ENCODE results near the gene PTPRZ1.

Gene PTPRZ1

DNA sequence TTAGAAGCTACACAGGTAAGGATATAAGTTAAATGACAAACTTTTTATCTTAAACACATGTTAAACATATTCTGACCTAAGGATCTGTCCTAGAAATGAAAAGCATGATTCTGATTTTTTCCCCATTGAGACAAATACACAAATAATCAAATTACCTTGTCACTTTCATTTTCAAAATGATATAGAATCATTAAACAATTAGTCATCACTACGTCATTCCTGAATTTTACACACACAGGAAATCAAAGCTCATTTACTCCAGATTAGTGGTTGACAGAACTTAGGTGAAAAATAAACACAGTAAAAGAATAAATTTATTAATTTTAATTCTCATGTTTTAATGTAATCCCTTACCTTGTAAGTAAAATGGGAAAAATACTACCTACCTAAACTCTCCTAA, 182.1 kb downstream of the PTPRZ1 start:
- no peak for DNase-seq (ENCODE audit: low read depth in 3 of 3)

- DNase-seq (ENCODE audit: low read depth in 3 of 3): no peak
Observed at GRCh38 chr7:122056977-122057376, 184.0 kb downstream of the PTPRZ1 start.

DNA sequence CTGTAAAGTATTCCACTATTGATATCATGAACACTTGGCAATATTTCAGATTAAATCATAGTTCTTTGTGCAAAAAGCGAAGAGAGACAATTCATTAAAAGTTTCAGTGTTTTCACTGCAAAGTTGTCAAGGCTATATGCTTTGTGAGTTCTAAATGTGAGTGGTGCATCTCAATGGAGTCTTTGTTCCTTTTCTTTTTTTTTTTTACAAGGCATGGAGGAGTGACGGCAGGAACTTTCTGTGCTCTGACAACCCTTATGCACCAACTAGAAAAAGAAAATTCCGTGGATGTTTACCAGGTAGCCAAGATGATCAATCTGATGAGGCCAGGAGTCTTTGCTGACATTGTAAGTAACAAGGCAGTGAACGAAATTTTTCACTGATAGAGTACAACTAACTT, 186.6 kb downstream of the PTPRZ1 start:
- DNase-seq (ENCODE audit: low read depth in 3 of 3): no peak

DNA sequence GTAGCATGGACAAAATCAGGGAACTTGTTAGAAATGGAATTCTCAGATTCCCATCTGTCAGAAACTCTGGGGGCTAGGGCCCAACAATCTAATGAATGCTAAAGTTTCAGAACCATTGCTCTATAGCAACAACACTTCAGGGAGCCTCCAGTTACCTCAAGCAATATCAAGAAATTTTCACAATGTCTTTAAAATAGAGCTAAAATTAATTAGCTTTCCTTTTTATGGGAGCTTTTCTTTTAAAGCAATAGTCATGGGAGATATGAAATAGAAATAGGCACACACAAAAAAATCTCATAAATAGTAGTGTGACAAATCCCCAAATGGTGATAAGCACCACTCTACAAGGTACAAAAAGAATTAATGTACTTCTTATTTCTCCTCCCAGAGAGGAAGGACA, 190.2 kb downstream of the PTPRZ1 start:
- DNase-seq (ENCODE audit: low read depth in 3 of 3): no peak

- no peak for DNase-seq (ENCODE audit: low read depth in 3 of 3)
Observed at GRCh38 chr7:122064971-122065370, 192.0 kb downstream of the PTPRZ1 start.

DNA sequence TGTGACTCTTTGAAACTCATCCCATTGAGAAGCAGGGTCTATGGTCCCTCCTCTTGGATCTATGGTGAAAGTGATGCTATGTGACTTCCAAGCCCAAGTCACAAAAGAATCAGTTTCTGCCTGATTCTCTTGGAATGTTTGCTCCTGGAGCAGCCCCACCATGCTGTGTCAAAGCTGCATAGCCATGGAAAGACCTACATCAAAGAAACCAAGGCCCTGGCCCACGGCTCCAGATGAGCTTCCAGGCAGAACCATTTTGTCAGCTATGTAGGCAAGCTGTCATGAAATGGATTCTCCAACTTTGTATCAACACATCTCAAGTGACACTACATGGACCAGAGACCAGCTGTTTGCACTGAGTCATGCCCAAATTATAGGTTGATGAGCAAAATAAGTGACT, 194.1 kb downstream of the PTPRZ1 start:
- DNase-seq (ENCODE audit: low read depth in 3 of 3): no peak

- no peak for DNase-seq (ENCODE audit: low read depth in 3 of 3)
Observed at GRCh38 chr7:122068046-122068445, 195.1 kb downstream of the PTPRZ1 start.

DNA sequence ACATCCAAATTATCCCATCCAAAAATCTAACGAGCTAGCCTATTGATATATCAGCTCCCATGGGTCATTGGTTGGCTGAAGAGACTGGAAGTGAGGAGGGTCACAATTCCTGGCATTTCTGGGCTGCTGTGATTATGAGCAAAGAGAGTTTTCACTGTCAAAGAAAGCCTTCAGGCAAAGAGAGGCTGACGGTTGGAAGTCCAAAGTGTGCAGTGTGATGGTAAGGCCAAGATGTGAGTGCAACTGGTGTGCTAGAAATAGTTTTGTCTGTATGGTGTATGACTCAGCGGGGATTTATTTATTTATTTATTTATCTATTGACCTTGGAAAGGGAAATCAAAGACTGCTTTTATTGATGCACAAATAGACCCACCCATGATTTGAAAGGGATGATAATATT, 196.0 kb downstream of the PTPRZ1 start:
- no peak for DNase-seq (ENCODE audit: low read depth in 3 of 3)

- DNase-seq (ENCODE audit: low read depth in 3 of 3): no peak
Observed at GRCh38 chr7:122070062-122070461, 197.1 kb downstream of the PTPRZ1 start.

GRCh38 chr7:122070834-122071233, 197.9 kb downstream of the PTPRZ1 start:
- no peak for DNase-seq (ENCODE audit: low read depth in 3 of 3)

DNA sequence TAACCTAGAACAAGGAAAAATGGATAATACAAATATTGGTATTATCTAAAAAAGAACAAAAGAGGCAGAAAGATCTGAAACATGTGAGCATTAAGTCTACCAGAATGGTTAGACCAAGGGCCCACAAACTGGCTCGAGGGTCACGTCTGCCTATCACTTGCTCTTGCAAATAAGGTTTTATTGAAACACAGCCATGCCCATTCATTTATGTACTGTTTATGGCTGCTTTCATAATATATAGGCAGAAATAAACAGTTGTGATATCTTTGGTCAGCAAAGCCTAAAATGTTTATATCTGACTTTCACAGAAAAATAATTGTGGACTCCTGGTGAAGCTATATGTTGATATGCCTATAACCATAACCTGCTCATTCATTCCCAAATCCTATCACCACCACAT, 199.3 kb downstream of the PTPRZ1 start:
- DNase-seq (ENCODE audit: low read depth in 3 of 3): no peak

DNA sequence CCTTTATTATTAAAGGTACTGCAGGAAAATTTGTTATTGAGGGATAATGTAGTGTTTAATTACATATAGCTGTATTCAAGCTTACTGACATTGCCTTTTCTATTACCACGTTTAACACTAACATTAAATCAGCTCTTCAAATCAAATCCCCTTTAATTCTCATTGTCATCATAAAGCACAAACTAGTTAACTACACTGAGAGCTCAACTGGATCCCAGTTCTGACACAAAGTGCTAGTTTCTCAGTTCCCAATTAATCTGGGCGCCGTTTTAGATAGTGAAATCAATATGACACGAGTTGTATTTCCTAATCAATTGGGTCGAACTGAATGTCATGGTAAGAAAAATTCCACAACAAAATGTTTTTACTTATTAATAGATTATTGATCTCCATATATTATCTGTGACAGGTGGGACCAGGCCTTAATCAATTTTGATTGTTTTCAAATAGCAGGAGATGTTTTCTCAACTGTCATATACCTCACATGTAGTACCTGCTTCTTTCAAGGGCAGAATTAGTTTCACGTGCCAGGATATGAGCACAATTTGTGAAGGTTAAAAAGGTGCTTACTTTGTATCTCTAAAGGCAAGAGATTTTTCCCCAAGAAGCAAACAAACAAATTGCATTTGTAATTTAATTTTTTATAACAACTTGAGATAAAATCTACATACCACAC, 200.1 kb downstream of the PTPRZ1 start:
- no peak for DNase-seq (ENCODE audit: low read depth in 3 of 3)

GRCh38 chr7:122073635-122074034, 200.7 kb downstream of the PTPRZ1 start:
- DNase-seq (ENCODE audit: low read depth in 3 of 3): no peak

- no peak for DNase-seq (ENCODE audit: low read depth in 3 of 3)
Observed at GRCh38 chr7:122082160-122082559, 209.2 kb downstream of the PTPRZ1 start.

GRCh38 chr7:122082670-122083069, 209.7 kb downstream of the PTPRZ1 start:
- no peak for DNase-seq (ENCODE audit: low read depth in 3 of 3)

DNA sequence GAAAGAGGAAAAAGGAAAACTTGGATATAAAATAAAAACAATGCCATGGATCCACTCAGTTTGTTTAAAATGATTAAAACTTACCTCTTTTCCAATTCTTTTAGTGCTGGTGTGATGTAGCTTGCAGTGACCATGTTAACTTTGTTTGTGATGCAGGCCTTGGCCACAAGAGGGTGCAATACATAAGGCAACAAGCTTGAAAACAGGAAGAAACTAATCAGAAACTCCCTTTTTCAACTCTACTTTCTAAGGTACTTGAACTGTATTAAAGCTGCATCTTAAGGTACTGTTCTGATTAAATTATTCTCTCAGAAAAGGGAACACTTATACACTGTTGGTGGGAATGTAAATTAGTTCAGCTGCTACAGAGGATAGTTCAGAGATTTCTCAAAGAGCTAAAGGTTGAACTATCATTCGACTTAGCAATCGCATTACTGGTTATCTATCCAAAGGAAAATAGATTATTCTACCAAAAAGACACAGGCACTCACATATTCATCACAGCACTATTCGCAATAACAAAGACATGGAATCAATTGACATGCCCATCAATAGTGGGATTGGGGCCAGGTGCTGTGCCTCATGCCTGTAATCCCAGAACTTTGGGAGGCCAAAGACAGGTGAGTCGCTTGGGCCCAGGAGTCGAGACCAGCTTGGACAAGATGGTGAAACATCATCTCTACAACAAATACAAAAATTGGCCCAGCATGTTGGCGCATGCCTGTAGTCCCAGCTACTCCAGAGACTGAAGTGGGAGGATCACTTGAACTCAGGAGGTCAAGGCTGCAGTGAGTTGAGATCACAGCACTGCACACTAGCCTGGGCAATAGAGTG, 220.2 kb downstream of the PTPRZ1 start:
- DNase-seq (ENCODE audit: low read depth in 3 of 3): peak; percentile 6 to 18 (median 17)

DNA sequence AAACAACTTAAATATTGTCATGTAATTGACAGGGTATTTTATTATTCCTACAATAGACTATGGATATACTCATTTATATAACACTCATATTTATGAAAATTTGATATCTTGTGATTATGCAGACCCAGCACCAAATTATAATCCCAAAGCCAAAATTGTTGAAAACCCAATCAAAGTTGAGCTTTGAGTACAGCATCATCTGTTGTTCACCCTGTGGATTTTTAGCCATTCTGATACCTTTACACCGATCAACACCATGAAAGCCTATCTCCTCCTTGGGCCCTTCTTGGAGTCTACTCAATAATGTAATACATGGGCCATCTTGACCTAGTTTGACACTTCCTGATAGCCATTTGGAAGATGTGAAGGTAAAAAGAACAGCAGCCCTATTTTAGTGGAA, 221.6 kb downstream of the PTPRZ1 start:
- DNase-seq (ENCODE audit: low read depth in 3 of 3): no peak

- DNase-seq (ENCODE audit: low read depth in 3 of 3): no peak
Observed at GRCh38 chr7:122095642-122096041, 222.7 kb downstream of the PTPRZ1 start.

DNA sequence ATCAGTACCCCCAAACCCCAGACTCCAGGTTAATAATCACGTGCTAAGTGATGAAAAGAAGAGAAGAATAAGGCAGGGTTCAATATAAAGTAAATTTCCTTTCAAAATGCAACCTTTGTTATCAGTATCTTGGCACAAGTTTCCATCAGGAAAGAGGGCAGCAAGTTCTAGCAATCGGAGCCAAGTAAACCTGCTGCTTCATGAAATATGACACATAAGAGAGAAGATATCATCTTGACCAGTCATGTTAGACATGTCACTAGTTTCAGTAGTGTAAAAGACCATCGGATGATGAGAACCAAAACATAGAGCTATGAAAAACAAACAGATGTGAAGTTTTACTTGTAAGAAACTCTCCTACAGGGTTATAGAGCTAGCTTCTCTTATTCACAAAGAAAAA, 227.1 kb downstream of the PTPRZ1 start:
- DNase-seq (ENCODE audit: low read depth in 3 of 3): no peak

DNA sequence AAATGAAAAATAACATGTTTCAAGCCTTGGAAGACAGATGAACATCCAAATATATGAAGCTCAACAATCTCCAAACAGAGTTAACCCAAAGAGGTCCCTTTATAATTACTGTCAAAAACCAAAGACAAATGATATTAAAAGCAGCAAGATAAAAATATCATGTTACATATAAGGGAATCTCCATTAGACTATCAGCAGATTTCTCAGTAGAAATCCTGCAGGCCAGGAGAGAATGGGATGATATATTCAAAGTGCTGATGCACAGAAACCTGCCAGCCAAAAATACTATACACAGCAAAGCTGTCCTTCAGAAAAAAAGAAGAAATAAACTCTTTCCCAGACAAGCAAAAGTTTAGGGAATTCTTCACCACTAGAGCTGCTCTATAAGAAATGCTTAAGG, 230.1 kb downstream of the PTPRZ1 start:
- no peak for DNase-seq (ENCODE audit: low read depth in 3 of 3)

Data from stimulated activated CD4-positive, alpha-beta T cell treated with anti-CD3 and anti-CD28 coated beads, TNF-alpha, amount 100 ng/mL, for 48 hours (primary cell).